Measurements from ENCODE around the gene TTC36.
"Not testable (repeated sequence)": the region's sequence is repeated elsewhere in the genome, so short reads cannot be mapped to it uniquely, and the experiment has no call there.

Gene TTC36

DNA sequence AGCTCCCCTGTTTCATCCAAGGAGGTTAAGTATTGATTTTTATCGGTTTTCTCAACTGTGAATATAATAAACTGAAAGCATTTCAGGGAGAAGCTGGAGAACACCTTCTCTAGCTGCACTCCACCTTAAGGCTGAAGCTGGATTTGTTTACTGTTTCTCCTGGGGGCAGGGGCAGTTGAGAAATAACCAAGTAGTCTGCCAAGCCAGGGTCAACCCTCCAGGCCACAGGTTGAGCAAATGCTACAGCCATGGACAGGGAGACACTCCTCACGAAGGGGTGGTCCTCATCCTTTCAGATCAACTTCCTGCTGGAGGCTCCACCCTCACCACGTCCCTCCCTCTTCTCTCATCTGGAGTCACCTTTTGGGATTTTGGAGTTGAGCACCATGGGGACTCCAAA lies at the start of gene TTC36:
TTC36 (plus strand) TSS at position 366 of the 400 bp plus-strand sequence; CDS start at position 387, 21 bp downstream.
- H3K9me3 ChIP-seq (ENCODE audit: low read length) = no peaks in the 10 kb centered on the region
- peaks cover 30% of the 10 kb centered on the region for H3K4me1 ChIP-seq (ENCODE audit: insufficient read depth, low read length)
- no peaks in the 10 kb centered on the region for H3K27me3 ChIP-seq (ENCODE audit: control insufficient read depth in 1 of 2, insufficient read depth in 2 of 2, low read length in 2 of 2)
- no peak within 1 kb of the TSS for H3K27ac ChIP-seq (ENCODE audit: low read depth, low read length)
- H3K9ac ChIP-seq (ENCODE audit: low read length) = no peak within 1 kb of the TSS
- no peak within 1 kb of the TSS for H3K4me3 ChIP-seq (ENCODE audit: low read depth in 1 of 2, low read length in 2 of 2)
- peaks cover 22% of the 10 kb centered on the region for H3K36me3 ChIP-seq (ENCODE audit: insufficient read depth, low read length)

GRCh38 chr11:118481238-118481637 lies 46.0 kb upstream of the TTC36 start:
- H3K36me3 ChIP-seq (ENCODE audit: insufficient read depth, low read length) = peaks cover 78% of the 10 kb centered on the region
- H3K27me3 ChIP-seq (ENCODE audit: control insufficient read depth in 1 of 2, insufficient read depth in 2 of 2, low read length in 2 of 2); H3K9ac ChIP-seq (ENCODE audit: low read length): not testable (repeated sequence)

DNA sequence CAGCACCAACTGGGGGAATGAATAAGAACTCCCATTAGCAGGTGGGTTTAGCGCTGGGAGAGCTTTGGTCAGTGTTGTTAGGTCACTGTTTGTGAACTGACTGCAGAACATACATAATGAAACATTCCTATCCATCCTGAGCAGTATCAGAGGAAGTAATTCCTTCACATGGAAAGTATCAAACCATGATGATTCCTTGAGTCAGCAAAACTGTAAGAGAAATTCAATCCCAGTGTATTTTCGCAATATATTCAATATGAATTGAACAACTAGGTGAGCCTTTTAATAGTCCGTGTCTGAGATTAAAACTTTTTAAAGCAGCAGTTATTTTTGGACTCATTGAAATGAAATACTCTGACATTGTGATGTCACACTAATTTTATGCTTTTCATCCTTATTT lies 42.9 kb upstream of the TTC36 start:
- Histone ChIP-seq H3K9ac (ENCODE audit: low read length) (no peak overlapping the region), H3K27me3 (ENCODE audit: control insufficient read depth in 1 of 2, insufficient read depth in 2 of 2, low read length in 2 of 2) (no peaks in the 10 kb centered on the region), H3K4me3 (ENCODE audit: low read depth in 1 of 2, low read length in 2 of 2) (no peak overlapping the region), H3K27ac (ENCODE audit: low read depth, low read length) (no peak overlapping the region), H3K4me1 (ENCODE audit: insufficient read depth, low read length) (no peaks in the 10 kb centered on the region), H3K36me3 (ENCODE audit: insufficient read depth, low read length) (peaks cover 66% of the 10 kb centered on the region), H3K9me3 (ENCODE audit: low read length) (no peaks in the 10 kb centered on the region)

More at GRCh38 chr11:118481238-118481637, 46.0 kb upstream of the TTC36 start:
- H3K9me3 ChIP-seq (ENCODE audit: low read length); H3K4me3 ChIP-seq (ENCODE audit: low read depth in 1 of 2, low read length in 2 of 2); H3K27ac ChIP-seq (ENCODE audit: low read depth, low read length); H3K4me1 ChIP-seq (ENCODE audit: insufficient read depth, low read length): not testable (repeated sequence)

GRCh38 chr11:118485273-118485672 lies 42.0 kb upstream of the TTC36 start:
- peaks cover 66% of the 10 kb centered on the region for H3K36me3 ChIP-seq (ENCODE audit: insufficient read depth, low read length)
- H3K27me3 ChIP-seq (ENCODE audit: control insufficient read depth in 1 of 2, insufficient read depth in 2 of 2, low read length in 2 of 2) = no peaks in the 10 kb centered on the region
- H3K9me3 ChIP-seq (ENCODE audit: low read length) = no peaks in the 10 kb centered on the region
- no peak overlapping the region for H3K27ac ChIP-seq (ENCODE audit: low read depth, low read length)
- no peak overlapping the region for H3K9ac ChIP-seq (ENCODE audit: low read length)
- no peak overlapping the region for H3K4me3 ChIP-seq (ENCODE audit: low read depth in 1 of 2, low read length in 2 of 2)
- H3K4me1 ChIP-seq (ENCODE audit: insufficient read depth, low read length) = no peaks in the 10 kb centered on the region

DNA sequence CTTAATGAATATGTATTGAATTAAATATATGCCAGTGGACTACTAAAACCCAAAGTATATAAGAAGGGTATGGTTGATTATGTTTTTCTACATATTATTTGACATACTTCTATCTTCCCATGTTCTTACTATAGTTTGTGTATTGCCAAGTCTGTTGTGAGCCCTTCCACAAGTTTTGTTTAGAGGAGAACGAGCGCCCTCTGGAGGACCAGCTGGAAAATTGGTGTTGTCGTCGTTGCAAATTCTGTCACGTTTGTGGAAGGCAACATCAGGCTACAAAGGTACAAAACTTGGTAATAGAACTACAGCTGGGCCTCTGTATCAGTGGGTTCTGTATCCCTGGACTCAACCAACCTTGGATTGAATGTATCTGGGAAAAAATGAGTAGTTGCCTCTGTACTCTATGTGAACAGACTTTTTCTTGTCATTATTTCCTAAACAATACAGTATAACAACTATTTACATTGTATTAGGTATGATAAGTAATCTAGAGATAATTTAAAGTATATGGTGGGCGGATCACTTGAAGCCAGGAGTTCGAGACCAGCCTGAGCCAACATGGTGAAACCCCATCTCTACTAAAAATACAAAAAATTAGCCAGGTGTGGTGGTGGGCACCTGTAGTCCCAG lies 38.7 kb upstream of the TTC36 start:
- H3K4me1 ChIP-seq (ENCODE audit: insufficient read depth, low read length) = no peaks in the 10 kb centered on the region
- H3K27me3 ChIP-seq (ENCODE audit: control insufficient read depth in 1 of 2, insufficient read depth in 2 of 2, low read length in 2 of 2) = no peaks in the 10 kb centered on the region
- H3K9me3 ChIP-seq (ENCODE audit: low read length) = no peaks in the 10 kb centered on the region
- H3K27ac ChIP-seq (ENCODE audit: low read depth, low read length) = no peak overlapping the region
- no peak overlapping the region for H3K4me3 ChIP-seq (ENCODE audit: low read depth in 1 of 2, low read length in 2 of 2)
- H3K9ac ChIP-seq (ENCODE audit: low read length) = no peak overlapping the region
- H3K36me3 ChIP-seq (ENCODE audit: insufficient read depth, low read length) = peaks cover 70% of the 10 kb centered on the region

DNA sequence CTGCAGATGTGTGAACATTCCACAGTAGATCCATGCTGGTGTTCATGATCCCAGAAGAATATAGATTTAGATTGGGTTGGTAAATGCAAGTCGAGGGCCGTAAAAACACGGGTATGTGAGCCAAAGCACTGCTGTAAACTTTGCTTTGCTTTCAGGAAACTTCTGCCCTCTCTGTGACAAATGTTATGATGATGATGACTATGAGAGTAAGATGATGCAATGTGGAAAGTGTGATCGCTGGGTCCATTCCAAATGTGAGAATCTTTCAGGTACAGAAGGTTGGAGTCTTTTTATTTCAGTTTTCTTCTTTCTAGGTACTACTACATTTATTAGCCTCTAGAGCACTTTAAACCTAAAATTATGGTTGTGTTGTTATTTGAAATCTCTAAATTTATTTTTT lies 36.2 kb upstream of the TTC36 start:
- H3K36me3 ChIP-seq (ENCODE audit: insufficient read depth, low read length) = peaks cover 75% of the 10 kb centered on the region
- H3K4me1 ChIP-seq (ENCODE audit: insufficient read depth, low read length) = no peaks in the 10 kb centered on the region

DNA sequence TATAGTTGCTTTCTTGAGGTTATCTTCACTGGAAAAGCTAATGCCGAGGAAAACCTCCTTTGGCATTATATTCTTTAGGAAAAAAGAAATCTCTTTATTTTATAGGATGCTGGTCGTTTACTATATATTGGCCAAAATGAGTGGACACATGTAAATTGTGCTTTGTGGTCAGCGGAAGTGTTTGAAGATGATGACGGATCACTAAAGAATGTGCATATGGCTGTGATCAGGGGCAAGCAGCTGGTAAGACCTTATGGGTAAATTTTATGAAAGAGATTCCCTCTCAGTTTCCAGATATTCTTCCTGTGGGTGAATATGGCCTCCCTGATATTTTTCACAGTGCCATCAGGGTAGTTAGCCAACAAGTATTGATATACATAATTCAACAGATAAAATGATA lies 29.4 kb upstream of the TTC36 start:
- no peaks in the 10 kb centered on the region for H3K27me3 ChIP-seq (ENCODE audit: control insufficient read depth in 1 of 2, insufficient read depth in 2 of 2, low read length in 2 of 2)
- no peak overlapping the region for H3K9ac ChIP-seq (ENCODE audit: low read length)
- no peak overlapping the region for H3K4me3 ChIP-seq (ENCODE audit: low read depth in 1 of 2, low read length in 2 of 2)
- H3K36me3 ChIP-seq (ENCODE audit: insufficient read depth, low read length) = peaks cover 88% of the 10 kb centered on the region
- H3K4me1 ChIP-seq (ENCODE audit: insufficient read depth, low read length) = no peaks in the 10 kb centered on the region
- no peaks in the 10 kb centered on the region for H3K9me3 ChIP-seq (ENCODE audit: low read length)
- no peak overlapping the region for H3K27ac ChIP-seq (ENCODE audit: low read depth, low read length)

More for the DNA sequence above, 36.2 kb upstream of the TTC36 start:
- H3K9ac ChIP-seq (ENCODE audit: low read length) = no peak overlapping the region
- no peaks in the 10 kb centered on the region for H3K9me3 ChIP-seq (ENCODE audit: low read length)
- no peak overlapping the region for H3K27ac ChIP-seq (ENCODE audit: low read depth, low read length)
- no peaks in the 10 kb centered on the region for H3K27me3 ChIP-seq (ENCODE audit: control insufficient read depth in 1 of 2, insufficient read depth in 2 of 2, low read length in 2 of 2)
- no peak overlapping the region for H3K4me3 ChIP-seq (ENCODE audit: low read depth in 1 of 2, low read length in 2 of 2)

DNA sequence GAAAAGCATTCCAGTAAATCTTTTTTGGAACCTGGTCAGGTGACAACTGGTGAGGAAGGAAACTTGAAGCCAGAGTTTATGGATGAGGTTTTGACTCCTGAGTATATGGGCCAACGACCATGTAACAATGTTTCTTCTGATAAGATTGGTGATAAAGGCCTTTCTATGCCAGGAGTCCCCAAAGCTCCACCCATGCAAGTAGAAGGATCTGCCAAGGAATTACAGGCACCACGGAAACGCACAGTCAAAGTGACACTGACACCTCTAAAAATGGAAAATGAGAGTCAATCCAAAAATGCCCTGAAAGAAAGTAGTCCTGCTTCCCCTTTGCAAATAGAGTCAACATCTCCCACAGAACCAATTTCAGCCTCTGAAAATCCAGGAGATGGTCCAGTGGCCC lies 24.1 kb upstream of the TTC36 start:
- H3K36me3 ChIP-seq (ENCODE audit: insufficient read depth, low read length) = peaks cover 93% of the 10 kb centered on the region
- H3K9ac ChIP-seq (ENCODE audit: low read length) = no peak overlapping the region
- no peaks in the 10 kb centered on the region for H3K9me3 ChIP-seq (ENCODE audit: low read length)
- H3K4me3 ChIP-seq (ENCODE audit: low read depth in 1 of 2, low read length in 2 of 2) = no peak overlapping the region
- H3K4me1 ChIP-seq (ENCODE audit: insufficient read depth, low read length) = no peaks in the 10 kb centered on the region
- H3K27me3 ChIP-seq (ENCODE audit: control insufficient read depth in 1 of 2, insufficient read depth in 2 of 2, low read length in 2 of 2) = no peaks in the 10 kb centered on the region
- H3K27ac ChIP-seq (ENCODE audit: low read depth, low read length) = no peak overlapping the region

DNA sequence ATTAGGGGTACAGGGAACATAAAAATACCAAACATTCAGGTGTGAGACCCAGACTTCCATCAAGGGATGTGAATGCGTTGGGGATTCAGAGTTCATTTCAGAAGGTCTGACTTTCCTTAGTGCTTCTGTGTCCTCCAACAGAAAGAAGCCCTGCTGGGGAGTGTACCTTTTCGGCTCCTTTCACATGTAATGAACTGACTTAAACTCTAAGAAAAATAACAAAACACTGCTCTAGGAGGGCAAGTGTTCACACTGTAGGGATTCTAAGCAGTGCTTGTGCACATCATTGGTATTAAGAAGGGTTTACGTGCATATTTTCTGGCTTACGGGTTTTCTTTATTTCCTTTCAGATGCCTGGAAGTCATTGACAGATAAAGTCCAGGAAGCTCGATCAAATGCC lies 15.7 kb upstream of the TTC36 start:
- Histone ChIP-seq H3K4me3 (ENCODE audit: low read depth in 1 of 2, low read length in 2 of 2) (no peak overlapping the region), H3K27me3 (ENCODE audit: control insufficient read depth in 1 of 2, insufficient read depth in 2 of 2, low read length in 2 of 2) (no peaks in the 10 kb centered on the region), H3K9ac (ENCODE audit: low read length) (no peak overlapping the region), H3K9me3 (ENCODE audit: low read length) (no peaks in the 10 kb centered on the region), H3K27ac (ENCODE audit: low read depth, low read length) (no peak overlapping the region), H3K4me1 (ENCODE audit: insufficient read depth, low read length) (no peaks in the 10 kb centered on the region), H3K36me3 (ENCODE audit: insufficient read depth, low read length) (peaks cover 85% of the 10 kb centered on the region)

DNA sequence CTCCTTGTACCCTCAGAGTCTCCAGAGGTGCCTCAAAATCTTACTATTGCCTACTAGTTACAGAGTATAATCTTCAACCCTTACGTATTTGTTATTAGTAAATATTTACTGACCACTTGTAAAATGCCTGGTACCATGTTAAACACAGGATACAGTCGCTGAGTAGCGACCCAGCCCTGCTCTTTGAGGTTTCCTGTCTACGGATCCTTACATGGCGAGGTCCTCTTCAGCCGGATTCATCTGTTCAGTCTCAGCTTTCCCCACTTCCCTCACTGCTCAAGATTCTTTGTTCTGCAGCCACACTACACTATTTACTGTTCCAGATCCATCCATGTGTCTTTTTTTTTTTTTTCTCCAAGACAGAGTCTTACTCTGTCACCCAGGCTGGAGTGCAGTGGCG lies 13.2 kb upstream of the TTC36 start:
- H3K9me3 ChIP-seq (ENCODE audit: low read length) = no peaks in the 10 kb centered on the region
- H3K27me3 ChIP-seq (ENCODE audit: control insufficient read depth in 1 of 2, insufficient read depth in 2 of 2, low read length in 2 of 2) = no peaks in the 10 kb centered on the region
- no peak overlapping the region for H3K4me3 ChIP-seq (ENCODE audit: low read depth in 1 of 2, low read length in 2 of 2)
- peaks cover 79% of the 10 kb centered on the region for H3K36me3 ChIP-seq (ENCODE audit: insufficient read depth, low read length)
- no peaks in the 10 kb centered on the region for H3K4me1 ChIP-seq (ENCODE audit: insufficient read depth, low read length)
- H3K27ac ChIP-seq (ENCODE audit: low read depth, low read length) = no peak overlapping the region
- H3K9ac ChIP-seq (ENCODE audit: low read length) = no peak overlapping the region

DNA sequence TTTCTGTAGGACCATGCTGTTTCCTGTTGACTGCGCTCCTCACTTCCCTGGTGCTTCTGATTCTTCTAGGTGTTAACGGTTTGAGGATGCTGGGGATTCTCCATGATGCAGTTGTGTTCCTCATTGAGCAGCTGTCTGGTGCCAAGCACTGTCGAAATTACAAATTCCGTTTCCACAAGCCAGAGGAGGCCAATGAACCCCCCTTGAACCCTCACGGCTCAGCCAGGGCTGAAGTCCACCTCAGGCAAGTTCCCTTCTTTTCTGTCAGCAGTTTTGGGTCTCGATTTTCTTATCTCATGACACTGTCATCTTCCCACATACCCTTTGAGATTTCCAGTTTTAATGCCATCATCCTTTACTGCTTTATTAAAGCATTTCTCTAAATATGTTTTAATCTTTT lies 7.7 kb upstream of the TTC36 start:
- H3K27me3 ChIP-seq (ENCODE audit: control insufficient read depth in 1 of 2, insufficient read depth in 2 of 2, low read length in 2 of 2) = no peaks in the 10 kb centered on the region
- peaks cover 79% of the 10 kb centered on the region for H3K36me3 ChIP-seq (ENCODE audit: insufficient read depth, low read length)
- H3K4me3 ChIP-seq (ENCODE audit: low read depth in 1 of 2, low read length in 2 of 2) = no peak overlapping the region

DNA sequence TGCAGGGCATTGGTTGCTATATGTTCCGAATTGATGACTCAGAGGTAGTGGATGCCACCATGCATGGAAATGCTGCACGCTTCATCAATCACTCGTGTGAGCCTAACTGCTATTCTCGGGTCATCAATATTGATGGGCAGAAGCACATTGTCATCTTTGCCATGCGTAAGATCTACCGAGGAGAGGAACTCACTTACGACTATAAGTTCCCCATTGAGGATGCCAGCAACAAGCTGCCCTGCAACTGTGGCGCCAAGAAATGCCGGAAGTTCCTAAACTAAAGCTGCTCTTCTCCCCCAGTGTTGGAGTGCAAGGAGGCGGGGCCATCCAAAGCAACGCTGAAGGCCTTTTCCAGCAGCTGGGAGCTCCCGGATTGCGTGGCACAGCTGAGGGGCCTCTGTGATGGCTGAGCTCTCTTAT lies 5.4 kb upstream of the TTC36 start:
- Histone ChIP-seq H3K36me3 (ENCODE audit: insufficient read depth, low read length) (peaks cover 65% of the 10 kb centered on the region), H3K4me1 (ENCODE audit: insufficient read depth, low read length) (peaks cover 7% of the 10 kb centered on the region), H3K27me3 (ENCODE audit: control insufficient read depth in 1 of 2, insufficient read depth in 2 of 2, low read length in 2 of 2) (no peaks in the 10 kb centered on the region), H3K4me3 (ENCODE audit: low read depth in 1 of 2, low read length in 2 of 2) (no peak overlapping the region), H3K9me3 (ENCODE audit: low read length) (no peaks in the 10 kb centered on the region), H3K9ac (ENCODE audit: low read length) (no peak overlapping the region), H3K27ac (ENCODE audit: low read depth, low read length) (no peak overlapping the region)

More for the DNA sequence above, 7.7 kb upstream of the TTC36 start:
- H3K9me3 ChIP-seq (ENCODE audit: low read length) = no peaks in the 10 kb centered on the region
- no peak overlapping the region for H3K9ac ChIP-seq (ENCODE audit: low read length)
- peaks cover 7% of the 10 kb centered on the region for H3K4me1 ChIP-seq (ENCODE audit: insufficient read depth, low read length)
- no peak overlapping the region for H3K27ac ChIP-seq (ENCODE audit: low read depth, low read length)
